Rectal smooth muscle tissue (tissue), 1 donor: ENCODE measurements around the gene LDHB.
"Not testable (repeated sequence)": the region's sequence is repeated elsewhere in the genome, so short reads cannot be mapped to it uniquely, and the experiment has no call there.

ENCODE experiments used
- H3K27ac ChIP-seq: one replicate; pipeline ENCODE4 v1.7.0; 2013; ENCODE audit warnings: low read depth, low read length, inconsistent platforms
- H3K27me3 ChIP-seq: one replicate; pipeline ENCODE4 v1.7.0; 2013; ENCODE audit warnings: low read length; ENCODE audit not compliant: control insufficient read depth, insufficient read depth
- H3K36me3 ChIP-seq: one replicate; pipeline ENCODE4 v1.7.0; 2013; ENCODE audit warnings: low read length; ENCODE audit not compliant: control insufficient read depth, insufficient read depth
- H3K4me1 ChIP-seq: one replicate; pipeline ENCODE4 v1.7.0; 2013; ENCODE audit warnings: low read length; ENCODE audit not compliant: control insufficient read depth, insufficient read depth
- H3K4me3 ChIP-seq: one replicate; pipeline ENCODE4 v1.7.0; 2013; ENCODE audit warnings: low read length
- H3K9ac ChIP-seq: one replicate; pipeline ENCODE4 v1.7.0; 2013; ENCODE audit warnings: low read length

Gene LDHB

DNA sequence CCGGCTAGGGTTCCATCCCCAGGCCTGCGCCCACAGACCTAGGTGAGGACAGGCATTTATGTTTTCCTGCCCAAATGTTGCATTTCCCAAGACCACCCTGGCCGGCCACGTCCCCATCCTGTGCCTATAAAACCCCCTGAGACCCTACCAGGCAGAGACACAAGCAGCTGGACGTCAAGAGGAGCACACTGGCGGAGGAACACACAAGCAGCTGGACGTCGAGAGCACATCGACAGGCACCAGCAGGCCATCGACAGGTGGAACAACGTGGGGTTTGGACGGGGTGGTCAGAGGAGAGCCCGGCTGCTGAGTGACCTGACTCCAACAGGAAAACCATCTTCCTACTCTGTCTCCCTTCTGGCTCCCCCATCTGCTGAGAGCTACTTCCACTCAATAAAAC lies 19.6 kb upstream of the LDHB start:
- H3K27ac ChIP-seq, result no peak overlapping the region
- H3K4me1 ChIP-seq, result peaks cover 2% of the 10 kb centered on the region
- no peaks in the 10 kb centered on the region for H3K27me3 ChIP-seq
- no peak overlapping the region for H3K9ac ChIP-seq
- H3K36me3 ChIP-seq, result no peaks in the 10 kb centered on the region
- H3K4me3 ChIP-seq, result no peak overlapping the region

DNA sequence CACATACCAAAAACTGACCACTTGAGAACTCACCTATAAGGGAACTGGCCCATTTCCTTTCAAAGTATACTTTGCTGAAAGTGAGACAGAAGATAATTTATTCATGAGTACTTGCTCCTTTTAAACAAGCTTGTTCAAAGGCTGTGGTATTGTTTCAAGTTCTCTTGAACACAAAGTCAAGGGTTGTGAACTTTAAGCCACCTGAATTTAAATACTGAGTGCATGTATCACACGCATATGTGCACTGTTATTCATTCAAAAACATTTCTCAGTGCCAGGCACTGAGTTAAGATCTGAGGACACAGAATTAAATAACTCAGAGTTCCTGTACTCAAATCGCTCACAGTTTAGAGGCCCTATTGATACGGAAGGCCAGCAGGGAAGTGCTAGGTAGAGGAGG lies 19.1 kb upstream of the LDHB start:
- no peak overlapping the region for H3K27ac ChIP-seq
- peaks cover 2% of the 10 kb centered on the region for H3K4me1 ChIP-seq

DNA sequence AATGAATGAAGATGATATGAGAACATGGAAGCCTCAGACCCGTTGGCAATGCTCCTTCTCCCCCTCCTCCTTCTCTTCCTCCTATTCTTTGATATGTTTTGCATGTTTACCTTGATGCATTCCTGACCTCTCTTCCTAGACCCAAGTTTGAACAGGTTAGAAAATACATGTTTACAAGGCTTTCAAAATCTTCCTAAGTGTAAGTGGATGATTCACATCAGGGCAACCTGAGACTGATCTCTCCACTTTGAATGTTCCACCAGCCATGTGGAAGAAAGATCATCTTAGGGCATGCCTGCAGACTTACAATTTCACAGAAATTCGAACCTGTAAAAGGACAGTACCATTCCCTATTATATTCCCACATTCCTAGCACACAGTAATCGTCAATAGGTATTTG lies 18.0 kb upstream of the LDHB start:
- Histone ChIP-seq H3K4me3 (no peak overlapping the region), H3K4me1 (peaks cover 1% of the 10 kb centered on the region), H3K27ac (no peak overlapping the region), H3K36me3 (no peaks in the 10 kb centered on the region), H3K27me3 (no peaks in the 10 kb centered on the region), H3K9ac (no peak overlapping the region)

More for the DNA sequence above, 19.1 kb upstream of the LDHB start:
- Histone ChIP-seq H3K36me3 (no peaks in the 10 kb centered on the region), H3K9ac (no peak overlapping the region), H3K4me3 (no peak overlapping the region), H3K27me3 (no peaks in the 10 kb centered on the region)

- no peak overlapping the region for H3K27ac ChIP-seq
- no peak overlapping the region for H3K4me3 ChIP-seq
- no peak overlapping the region for H3K9ac ChIP-seq
- no peaks in the 10 kb centered on the region for H3K4me1 ChIP-seq
- H3K36me3 ChIP-seq, result no peaks in the 10 kb centered on the region
- no peaks in the 10 kb centered on the region for H3K27me3 ChIP-seq
Observed at GRCh38 chr12:21675096-21675495, 17.5 kb upstream of the LDHB start.

- H3K9ac ChIP-seq, H3K36me3 ChIP-seq, H3K27me3 ChIP-seq, H3K27ac ChIP-seq, H3K4me3 ChIP-seq, H3K4me1 ChIP-seq: not testable (repeated sequence)
Observed at GRCh38 chr12:21673830-21674552, 16.3 kb upstream of the LDHB start.

DNA sequence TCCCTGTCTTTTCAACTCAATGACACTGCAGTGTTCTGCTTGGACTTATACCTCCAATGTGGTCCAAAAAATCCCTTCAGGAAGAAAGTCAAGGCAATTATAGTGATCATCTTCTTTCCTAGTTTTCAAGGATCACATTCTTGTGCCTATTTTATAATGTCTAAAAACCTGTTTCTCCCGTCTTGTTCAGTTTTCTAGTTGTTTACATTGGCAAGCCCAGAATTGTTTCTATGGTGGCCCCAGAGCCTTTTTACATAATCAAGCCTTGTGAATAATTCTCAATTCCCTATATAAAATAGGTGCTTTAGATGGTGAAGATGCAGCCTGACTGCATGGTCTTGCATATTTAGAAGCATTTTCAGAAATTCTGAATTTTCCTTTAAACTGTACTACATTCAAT lies 14.5 kb upstream of the LDHB start:
- no peaks in the 10 kb centered on the region for H3K27me3 ChIP-seq
- no peaks in the 10 kb centered on the region for H3K4me1 ChIP-seq

GRCh38 chr12:21666722-21667121 lies 9.1 kb upstream of the LDHB start:
- no peak overlapping the region for H3K4me3 ChIP-seq
- H3K9ac ChIP-seq, result no peak overlapping the region
- no peaks in the 10 kb centered on the region for H3K4me1 ChIP-seq
- no peak overlapping the region for H3K27ac ChIP-seq
- H3K27me3 ChIP-seq, result no peaks in the 10 kb centered on the region
- no peaks in the 10 kb centered on the region for H3K36me3 ChIP-seq

More for the DNA sequence above, 14.5 kb upstream of the LDHB start:
- Histone ChIP-seq H3K36me3 (no peaks in the 10 kb centered on the region), H3K27ac (no peak overlapping the region), H3K4me3 (no peak overlapping the region), H3K9ac (no peak overlapping the region)

- H3K4me1 ChIP-seq, result no peaks in the 10 kb centered on the region
- H3K36me3 ChIP-seq, result no peaks in the 10 kb centered on the region
- H3K4me3 ChIP-seq, result no peak overlapping the region
- H3K27ac ChIP-seq, result no peak overlapping the region
- H3K27me3 ChIP-seq, result no peaks in the 10 kb centered on the region
- no peak overlapping the region for H3K9ac ChIP-seq
Observed at GRCh38 chr12:21665816-21666215, 8.2 kb upstream of the LDHB start.

- H3K9ac ChIP-seq, result no peak overlapping the region
- no peaks in the 10 kb centered on the region for H3K36me3 ChIP-seq
- H3K27ac ChIP-seq, result no peak overlapping the region
- H3K4me1 ChIP-seq, result no peaks in the 10 kb centered on the region
- H3K4me3 ChIP-seq, result no peak overlapping the region
- no peaks in the 10 kb centered on the region for H3K27me3 ChIP-seq
Observed at GRCh38 chr12:21662122-21662792, 4.6 kb upstream of the LDHB start.

DNA sequence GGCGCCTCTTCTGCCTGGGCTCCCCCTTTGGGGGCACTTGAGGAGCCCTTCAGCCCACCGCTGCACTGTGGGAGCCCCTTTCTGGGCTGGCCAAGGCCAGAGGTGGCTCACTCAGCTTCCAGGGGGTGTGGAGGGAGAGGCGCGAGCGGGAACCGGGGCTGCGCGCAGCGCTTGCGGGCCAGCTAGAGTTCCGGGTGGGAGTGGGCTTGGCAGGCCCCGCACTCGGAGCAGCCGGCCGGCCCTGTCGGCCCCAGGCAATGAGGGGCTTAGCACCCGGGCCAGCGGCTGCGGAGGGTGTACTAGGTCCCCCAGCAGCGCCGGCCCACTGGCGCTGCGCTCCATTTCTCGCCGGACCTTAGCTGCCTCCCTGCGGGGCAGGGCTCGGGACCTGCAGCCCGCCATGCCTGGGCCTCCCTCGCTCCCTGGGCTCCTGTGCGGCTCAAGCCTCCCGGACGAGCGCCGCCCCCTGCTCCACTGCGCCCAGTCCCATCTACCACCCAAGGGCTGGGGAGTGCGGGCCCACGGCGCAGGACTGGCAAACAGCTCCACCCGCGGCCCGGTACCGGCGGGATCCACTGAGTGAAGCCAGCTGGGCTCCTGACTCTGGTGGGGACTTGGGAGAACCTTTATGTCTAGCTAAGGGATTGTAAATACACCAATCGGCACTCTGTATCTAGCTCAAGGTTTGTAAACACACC lies 3.9 kb upstream of the LDHB start:
- not testable (repeated sequence) for H3K4me1 ChIP-seq, H3K27me3 ChIP-seq, H3K4me3 ChIP-seq, H3K36me3 ChIP-seq, H3K9ac ChIP-seq, H3K27ac ChIP-seq

- H3K27ac ChIP-seq, result no peak overlapping the region
- peaks cover 6% of the 10 kb centered on the region for H3K4me1 ChIP-seq
- no peaks in the 10 kb centered on the region for H3K27me3 ChIP-seq
- no peaks in the 10 kb centered on the region for H3K36me3 ChIP-seq
- no peak overlapping the region for H3K4me3 ChIP-seq
- H3K9ac ChIP-seq, result no peak overlapping the region
Observed at GRCh38 chr12:21659383-21659782, 1.7 kb upstream of the LDHB start.

- H3K27ac ChIP-seq, result peak overlapping the region; percentile 86
- peaks cover 6% of the 10 kb centered on the region for H3K4me1 ChIP-seq
- no peaks in the 10 kb centered on the region for H3K27me3 ChIP-seq
- H3K9ac ChIP-seq, result peak overlapping the region; percentile 43
- H3K36me3 ChIP-seq, result peaks cover 6% of the 10 kb centered on the region
- peak overlapping the region; percentile 76 for H3K4me3 ChIP-seq
Observed at GRCh38 chr12:21656905-21657325, 727 bp downstream of the LDHB start.
